ENCODE results near the gene UBN2.
"Not testable (repeated sequence)": the region's sequence is repeated elsewhere in the genome, so short reads cannot be mapped to it uniquely, and the experiment has no call there.

The UBN2 gene

GRCh38 chr7:139230774-139231512 lies at the start of gene UBN2:
UBN2 (plus strand) TSS chr7:139231237; CDS start chr7:139231485, 248 bp downstream.
- peak; percentile 85 for DNase-seq (ENCODE audit: low read depth)

- no peak for DNase-seq (ENCODE audit: low read depth)
Measured at GRCh38 chr7:139181404-139181803, 49.6 kb upstream of the UBN2 start.

GRCh38 chr7:139182363-139182762 lies 48.7 kb upstream of the UBN2 start:
- no peak for DNase-seq (ENCODE audit: low read depth)

GRCh38 chr7:139183251-139183650 lies 47.8 kb upstream of the UBN2 start:
- DNase-seq (ENCODE audit: low read depth) = no peak

- DNase-seq (ENCODE audit: low read depth) = no peak
Measured at GRCh38 chr7:139183878-139184338, 47.1 kb upstream of the UBN2 start.

GRCh38 chr7:139186146-139186545 lies 44.9 kb upstream of the UBN2 start:
- no peak for DNase-seq (ENCODE audit: low read depth)

- no peak for DNase-seq (ENCODE audit: low read depth)
Measured at GRCh38 chr7:139189357-139189756, 41.7 kb upstream of the UBN2 start.

GRCh38 chr7:139192014-139192706 lies 38.9 kb upstream of the UBN2 start:
- no peak for DNase-seq (ENCODE audit: low read depth)

- no peak for DNase-seq (ENCODE audit: low read depth)
Measured at GRCh38 chr7:139200382-139200781, 30.7 kb upstream of the UBN2 start.

- no peak for DNase-seq (ENCODE audit: low read depth)
Measured at GRCh38 chr7:139203992-139204391, 27.0 kb upstream of the UBN2 start.

- DNase-seq (ENCODE audit: low read depth) = no peak
Measured at GRCh38 chr7:139205843-139206242, 25.2 kb upstream of the UBN2 start.

- no peak for DNase-seq (ENCODE audit: low read depth)
Measured at GRCh38 chr7:139212133-139212532, 18.9 kb upstream of the UBN2 start.

- DNase-seq (ENCODE audit: low read depth) = not testable (repeated sequence)
Measured at GRCh38 chr7:139213489-139213888, 17.5 kb upstream of the UBN2 start.

- no peak for DNase-seq (ENCODE audit: low read depth)
Measured at GRCh38 chr7:139218173-139218572, 12.9 kb upstream of the UBN2 start.

GRCh38 chr7:139224219-139224618 lies 6.8 kb upstream of the UBN2 start:
- no peak for DNase-seq (ENCODE audit: low read depth)

GRCh38 chr7:139224836-139225235 lies 6.2 kb upstream of the UBN2 start:
- not testable (repeated sequence) for DNase-seq (ENCODE audit: low read depth)

GRCh38 chr7:139225286-139226157 lies 5.5 kb upstream of the UBN2 start:
- DNase-seq (ENCODE audit: low read depth) = not testable (repeated sequence)

GRCh38 chr7:139226158-139226515 lies 4.9 kb upstream of the UBN2 start:
- not testable (repeated sequence) for DNase-seq (ENCODE audit: low read depth)

GRCh38 chr7:139226988-139227488 lies 4.0 kb upstream of the UBN2 start:
- not testable (repeated sequence) for DNase-seq (ENCODE audit: low read depth)

- no peak for DNase-seq (ENCODE audit: low read depth)
Measured at GRCh38 chr7:139230023-139230422, 1.0 kb upstream of the UBN2 start.

GRCh38 chr7:139230484-139230773 lies 608 bp upstream of the UBN2 start:
- no peak for DNase-seq (ENCODE audit: low read depth)

Measured in stimulated activated CD8-positive, alpha-beta memory T cell treated with anti-CD3 and anti-CD28 coated beads, Interleukin-15, amount 100 ng/mL, for 24 hours (primary cell).